ENCODE measurements around the gene STK35. TPM values are rescaled to one million over a fixed set of nuclear protein-coding genes. Genes with fewer than 3 reads are reported as not detected.

STK35 gene
- total and polyA plus RNA-seq, 7 experiments from 2014 or later = 5.3 to 19.0 (median 16.8) TPM

GRCh38 chr20:2088891-2089290, 12.7 kb upstream of the STK35 start:
- Histone ChIP-seq H3K9me3 (ENCODE audit: control insufficient read depth in 2 of 3, low read length in 3 of 3) (no peaks in the 10 kb centered on the region), H3K4me3 (ENCODE audit: low read length) (no peak overlapping the region), H3K27ac (ENCODE audit: low read depth, low read length) (no peak overlapping the region), H3K4me1 (ENCODE audit: control insufficient read depth in 2 of 2, insufficient read depth in 2 of 2, low read length in 2 of 2) (no peaks in the 10 kb centered on the region), H3K27me3 (ENCODE audit: control insufficient read depth in 2 of 2, insufficient read depth in 2 of 2, low read length in 2 of 2) (peaks cover 2% of the 10 kb centered on the region in 2 donors), H3K36me3 (ENCODE audit: control insufficient read depth in 2 of 3, insufficient read depth in 3 of 3, low read length in 3 of 3) (no peaks in the 10 kb centered on the region)
- ChIA-PET CTCF (no interaction called here), POLR2A (no interaction called here)
- DNase-seq (no peak), ATAC-seq (no peak)
- Mint-ChIP-seq H3K36me3 (no peaks in the 10 kb centered on the region), H3K9me3 (peaks cover 0 to 2% (median 0%) of the 10 kb centered on the region in 11 donors), H3K4me3 (no peak overlapping the region), H3K27ac (no peak overlapping the region), H3K27me3 (peaks cover 44 to 52% (median 49%) of the 10 kb centered on the region in 5 donors), H3K4me1 (peaks cover 0 to 3% (median 0%) of the 10 kb centered on the region in 7 donors)
- intact Hi-C loops (cut with micrococcal nuclease) = no loop called here

DNA sequence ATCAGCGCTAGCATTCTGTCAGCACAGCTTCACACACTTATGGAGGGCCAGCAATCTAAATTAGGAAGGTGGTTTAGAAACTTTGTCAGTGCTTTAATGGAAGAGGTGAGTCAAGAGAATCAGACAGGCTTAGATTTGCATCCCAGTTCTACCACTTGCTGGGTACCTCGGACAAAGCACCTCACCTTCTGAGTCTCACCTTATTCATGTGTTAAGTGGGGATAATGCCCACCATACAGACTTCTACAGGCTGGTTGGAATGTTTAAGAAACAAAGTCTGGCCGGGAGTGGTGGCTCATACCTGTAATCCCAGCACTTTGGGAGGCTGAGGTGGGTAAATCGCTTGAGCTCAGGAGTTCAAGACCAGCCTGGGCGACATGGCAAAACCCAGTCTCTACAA, 12.2 kb upstream of the STK35 start:
- Mint-ChIP-seq H3K27me3 (peaks cover 46 to 56% (median 52%) of the 10 kb centered on the region in 5 donors), H3K4me1 (peaks cover 0 to 3% (median 0%) of the 10 kb centered on the region in 7 donors), H3K9me3 (peaks cover 0 to 2% (median 0%) of the 10 kb centered on the region in 11 donors), H3K27ac (no peak overlapping the region), H3K4me3 (no peak overlapping the region), H3K36me3 (no peaks in the 10 kb centered on the region)
- no peaks in the 10 kb centered on the region for H3K4me1 ChIP-seq (ENCODE audit: control insufficient read depth in 2 of 2, insufficient read depth in 2 of 2, low read length in 2 of 2)
- H3K36me3 ChIP-seq (ENCODE audit: control insufficient read depth in 2 of 3, insufficient read depth in 3 of 3, low read length in 3 of 3) = no peaks in the 10 kb centered on the region
- H3K27me3 ChIP-seq (ENCODE audit: control insufficient read depth in 2 of 2, insufficient read depth in 2 of 2, low read length in 2 of 2) = peaks cover 2 to 5% of the 10 kb centered on the region in 2 donors
- no peaks in the 10 kb centered on the region for H3K9me3 ChIP-seq (ENCODE audit: control insufficient read depth in 2 of 3, low read length in 3 of 3)
- no peak for DNase-seq
- no peak overlapping the region for H3K4me3 ChIP-seq (ENCODE audit: low read length)
- no peak overlapping the region for H3K27ac ChIP-seq (ENCODE audit: low read depth, low read length)
- ChIA-PET POLR2A (no interaction called here), CTCF (no interaction called here)
- ATAC-seq = no peak
- intact Hi-C loops (cut with micrococcal nuclease) = no loop called here

- Histone ChIP-seq H3K4me1 (ENCODE audit: control insufficient read depth in 2 of 2, insufficient read depth in 2 of 2, low read length in 2 of 2) (no peaks in the 10 kb centered on the region), H3K27me3 (ENCODE audit: control insufficient read depth in 2 of 2, insufficient read depth in 2 of 2, low read length in 2 of 2) (peaks cover 0 to 5% of the 10 kb centered on the region in 2 donors), H3K9me3 (ENCODE audit: control insufficient read depth in 2 of 3, low read length in 3 of 3) (no peaks in the 10 kb centered on the region), H3K36me3 (ENCODE audit: control insufficient read depth in 2 of 3, insufficient read depth in 3 of 3, low read length in 3 of 3) (no peaks in the 10 kb centered on the region), H3K27ac (ENCODE audit: low read depth, low read length) (no peak overlapping the region), H3K4me3 (ENCODE audit: low read length) (no peak overlapping the region)
- Mint-ChIP-seq H3K4me3 (no peak overlapping the region), H3K27ac (no peak overlapping the region), H3K27me3 (peaks cover 45 to 51% (median 48%) of the 10 kb centered on the region in 5 donors), H3K36me3 (no peaks in the 10 kb centered on the region), H3K4me1 (peaks cover 0 to 2% (median 0%) of the 10 kb centered on the region in 7 donors), H3K9me3 (peaks cover 0 to 2% (median 0%) of the 10 kb centered on the region in 11 donors)
- ATAC-seq = peak; percentile 40
- DNase-seq = peak in 1 of 9 donors; percentile 19
- CTCF ChIA-PET = interaction anchor here (0.7 to 1.0 kb wide), 3 partner anchors 38 to 128 kb away, joined by 3 to 6 read pairs (median 3); no protein-coding TSS in a partner anchor
- intact Hi-C loops (cut with micrococcal nuclease) = loop anchor here (2.0 kb wide), 2 partner anchors 86 to 128 kb away; no protein-coding TSS in a partner anchor
- POLR2A ChIA-PET = interaction anchor here (0.6 to 1.5 kb wide), 2 partner anchors 8 to 250 kb away, joined by 3 to 4 read pairs; no protein-coding TSS in a partner anchor
Measured at GRCh38 chr20:2093159-2093781, 8.4 kb upstream of the STK35 start.

DNA sequence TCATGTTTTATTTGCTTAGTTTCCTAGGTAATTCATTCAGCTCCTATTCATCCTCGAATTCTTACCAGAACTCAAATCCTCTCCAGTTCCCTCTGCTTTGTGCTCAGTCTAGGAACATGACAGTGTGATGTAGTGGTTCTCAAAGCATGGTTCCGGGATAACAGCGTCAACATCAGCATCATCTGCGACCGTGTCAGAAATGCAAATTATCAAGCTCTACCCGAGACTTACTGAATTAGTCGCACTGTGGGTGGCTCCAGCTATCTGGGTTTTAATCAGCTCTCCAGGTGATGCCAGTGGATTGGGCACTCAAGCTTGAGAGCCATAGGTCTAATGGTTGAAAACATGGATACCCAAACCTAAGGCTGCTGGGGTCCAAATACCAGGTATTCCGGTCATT, 7.7 kb upstream of the STK35 start:
- POLR2A ChIA-PET = no interaction called here
- no peak for ATAC-seq
- no peak for DNase-seq
- Mint-ChIP-seq H3K27ac (no peak overlapping the region), H3K9me3 (peaks cover 0 to 2% (median 0%) of the 10 kb centered on the region in 11 donors), H3K36me3 (no peaks in the 10 kb centered on the region), H3K27me3 (peaks cover 40 to 46% (median 41%) of the 10 kb centered on the region in 5 donors), H3K4me1 (peaks cover 0 to 2% (median 0%) of the 10 kb centered on the region in 7 donors), H3K4me3 (no peak overlapping the region)
- intact Hi-C loops (cut with micrococcal nuclease) = loop anchor here (2.0 kb wide), 2 partner anchors 87 to 129 kb away; no protein-coding TSS in a partner anchor
- H3K27ac ChIP-seq (ENCODE audit: low read depth, low read length) = no peak overlapping the region
- H3K4me1 ChIP-seq (ENCODE audit: control insufficient read depth in 2 of 2, insufficient read depth in 2 of 2, low read length in 2 of 2) = no peaks in the 10 kb centered on the region
- peaks cover 0 to 5% of the 10 kb centered on the region in 2 donors for H3K27me3 ChIP-seq (ENCODE audit: control insufficient read depth in 2 of 2, insufficient read depth in 2 of 2, low read length in 2 of 2)
- no peak overlapping the region for H3K4me3 ChIP-seq (ENCODE audit: low read length)
- H3K9me3 ChIP-seq (ENCODE audit: control insufficient read depth in 2 of 3, low read length in 3 of 3) = no peaks in the 10 kb centered on the region
- CTCF ChIA-PET = interaction anchor here (0.7 to 1.0 kb wide), 3 partner anchors 38 to 129 kb away, joined by 3 to 6 read pairs (median 3); no protein-coding TSS in a partner anchor
- no peaks in the 10 kb centered on the region for H3K36me3 ChIP-seq (ENCODE audit: control insufficient read depth in 2 of 3, insufficient read depth in 3 of 3, low read length in 3 of 3)

- peaks cover 0 to 4% (median 0%) of the 10 kb centered on the region in 11 donors for H3K9me3 Mint-ChIP-seq
- H3K36me3 Mint-ChIP-seq = peaks cover 0 to 14% (median 8%) of the 10 kb centered on the region in 5 donors
- ATAC-seq (peak; percentile 88), DNase-seq (peak; percentile 82 to 94 (median 92))
- intact Hi-C loops (cut with micrococcal nuclease) = loop anchor here (1.0 to 10.0 kb wide), 14 partner anchors 71 to 1777 kb away; partner anchors contain the start of genes FAM110A (in 2 of the 2), NSFL1C (in 2 of the 2), CSNK2A1 (in 1 of the 2) and DNAAF9 (in 1 of the 2)
- Histone ChIP-seq H3K9me3 (ENCODE audit: control insufficient read depth in 2 of 3, low read length in 3 of 3) (no peaks in the 10 kb centered on the region), H3K27me3 (ENCODE audit: control insufficient read depth in 2 of 2, insufficient read depth in 2 of 2, low read length in 2 of 2) (no peaks in the 10 kb centered on the region), H3K4me1 (ENCODE audit: control insufficient read depth in 2 of 2, insufficient read depth in 2 of 2, low read length in 2 of 2) (peaks cover 29 to 38% of the 10 kb centered on the region in 2 donors), H3K36me3 (ENCODE audit: control insufficient read depth in 2 of 3, insufficient read depth in 3 of 3, low read length in 3 of 3) (peaks cover 0 to 22% (median 0%) of the 10 kb centered on the region in 3 experiments), H3K4me3 (ENCODE audit: low read length) (peak overlapping the region; percentile 88), H3K27ac (ENCODE audit: low read depth, low read length) (peak overlapping the region; percentile 96)
- CTCF ChIA-PET = interaction anchor here (1.3 kb wide), 1 partner anchor 72 kb away, joined by 3 read pairs; no protein-coding TSS in a partner anchor
- POLR2A ChIA-PET = interaction anchor here (0.6 to 2.2 kb wide), 6 partner anchors 10 to 855 kb away, joined by 3 to 10 read pairs (median 4); partner anchors contain the start of gene SNRPB
- peak overlapping the region; percentile 99 to 100 (median 100) for H3K27ac Mint-ChIP-seq
- H3K4me1 Mint-ChIP-seq = peaks cover 36 to 58% (median 44%) of the 10 kb centered on the region in 7 donors
- peak overlapping the region; percentile 90 to 97 (median 96) for H3K4me3 Mint-ChIP-seq
- peaks cover 0 to 4% (median 0%) of the 10 kb centered on the region in 5 donors for H3K27me3 Mint-ChIP-seq
Measured at GRCh38 chr20:2101865-2102584, 398 bp downstream of the STK35 start.
